Activated CD8-positive, alpha-beta T cell treated with anti-CD3 and anti-CD28 coated beads for 36 hours (primary cell): Measurements from ENCODE around the gene ADGRV1. TPM values are rescaled to one million over a fixed set of nuclear protein-coding genes. Genes with fewer than 3 reads are reported as not detected.
A peak's percentile ranks its signal among the peaks of the same experiment; 100 is the strongest.

Source experiments
- ATAC-seq: fragments of 200-7000 bp; cut with Tn5 transposase; one replicate; pipeline ENCODE4 v1.10.0; 2021; ENCODE audit warnings: mild to moderate bottlenecking, moderate library complexity
- CTCF ChIA-PET: fragments of 350-600 bp; sonication (Branson Sonifier 250); formaldehyde crosslinking; loops from one replicate; lab custom pipeline; 2021; ENCODE audit warnings: antibody characterized with exemption; lab: Charles Lee
- POLR2A ChIA-PET: fragments of 350-600 bp; sonication (Branson Sonifier 250); formaldehyde crosslinking; loops from one replicate; lab custom pipeline; 2021; ENCODE audit warnings: antibody characterized with exemption; lab: Charles Lee
- DNase-seq: peaks from one replicate; pipeline ENCODE4 v3.0.0-alpha.2; 2020
- H3K27ac Mint-ChIP-seq: one replicate; pipeline ENCODE4 v1.8.0; 2021; ENCODE audit warnings: mild to moderate bottlenecking, mixed read lengths
- H3K27me3 Mint-ChIP-seq: one replicate; pipeline ENCODE4 v1.8.0; 2021; ENCODE audit warnings: mixed read lengths
- H3K36me3 Mint-ChIP-seq: one replicate; pipeline ENCODE4 v1.8.0; 2021; ENCODE audit warnings: low read depth, mixed read lengths
- H3K4me1 Mint-ChIP-seq: one replicate; pipeline ENCODE4 v1.8.0; 2021; ENCODE audit warnings: low read depth, mixed read lengths
- H3K4me3 Mint-ChIP-seq: one replicate; pipeline ENCODE4 v1.8.0; 2021; ENCODE audit warnings: mild to moderate bottlenecking, moderate library complexity, mixed read lengths
- H3K9me3 Mint-ChIP-seq: one replicate; pipeline ENCODE4 v1.8.0; 2021; ENCODE audit warnings: mixed read lengths
- CTCF ChIP-seq: fragments of 200-600 bp; IDR thresholded peaks from one replicate; pipeline ENCODE4 v1.8.0; 2022; ENCODE audit warnings: antibody characterized with exemption, mild to moderate bottlenecking
- intact Hi-C: fragments of 100-400 bp; cut with micrococcal nuclease; formaldehyde crosslinking; loops from one replicate; pipeline ENCODE4 v1.10.0; 2022
- total RNA-seq, 2 experiments: library from RNA; stranded (reverse); gene quantifications; one replicate each; pipeline ENCODE4 v1.2.3, GENCODE V29; 2021

The ADGRV1 gene
- total RNA-seq, 2 experiments from 2014 or later: 0.18 TPM; not detected in 1

- no peak overlapping the region for H3K27ac Mint-ChIP-seq
- no peak for TF ChIP-seq CTCF
- no peaks in the 10 kb centered on the region for H3K4me1 Mint-ChIP-seq
- H3K4me3 Mint-ChIP-seq: no peak overlapping the region
- no peaks in the 10 kb centered on the region for H3K9me3 Mint-ChIP-seq
- POLR2A ChIA-PET: no interaction called here
- DNase-seq (no peak), ATAC-seq (no peak)
- CTCF ChIA-PET: no interaction called here
- intact Hi-C loops: no loop called here
- peaks cover 2% of the 10 kb centered on the region for H3K27me3 Mint-ChIP-seq
- no peaks in the 10 kb centered on the region for H3K36me3 Mint-ChIP-seq
These were observed 271.5 kb downstream of the ADGRV1 start for GRCh38 chr5:90830058-90830457.

GRCh38 chr5:90833753-90834152 is 275.2 kb downstream of the ADGRV1 start:
- intact Hi-C loops: no loop called here
- Mint-ChIP-seq H3K9me3 (no peaks in the 10 kb centered on the region), H3K27ac (no peak overlapping the region), H3K36me3 (no peaks in the 10 kb centered on the region), H3K4me1 (no peaks in the 10 kb centered on the region), H3K27me3 (peaks cover 7% of the 10 kb centered on the region), H3K4me3 (no peak overlapping the region)
- ATAC-seq (no peak), DNase-seq (no peak)
- TF ChIP-seq CTCF: no peak
- ChIA-PET CTCF (no interaction called here), POLR2A (no interaction called here)

GRCh38 chr5:90834711-90835110 is 276.1 kb downstream of the ADGRV1 start:
- intact Hi-C loops: no loop called here
- Mint-ChIP-seq H3K4me3 (no peak overlapping the region), H3K36me3 (no peaks in the 10 kb centered on the region), H3K4me1 (no peaks in the 10 kb centered on the region), H3K9me3 (no peaks in the 10 kb centered on the region), H3K27me3 (peaks cover 13% of the 10 kb centered on the region), H3K27ac (no peak overlapping the region)
- CTCF ChIA-PET: no interaction called here
- POLR2A ChIA-PET: no interaction called here
- TF ChIP-seq CTCF: peak; percentile 28
- DNase-seq: no peak
- ATAC-seq: no peak

- H3K4me1 Mint-ChIP-seq: peaks cover 7% of the 10 kb centered on the region
- H3K9me3 Mint-ChIP-seq: peaks cover 5% of the 10 kb centered on the region
- POLR2A ChIA-PET: no interaction called here
- intact Hi-C loops: no loop called here
- ATAC-seq (no peak), DNase-seq (no peak)
- no peaks in the 10 kb centered on the region for H3K36me3 Mint-ChIP-seq
- CTCF ChIA-PET: no interaction called here
- TF ChIP-seq CTCF: no peak
- H3K27ac Mint-ChIP-seq: no peak overlapping the region
- H3K4me3 Mint-ChIP-seq: no peak overlapping the region
- H3K27me3 Mint-ChIP-seq: peaks cover 28% of the 10 kb centered on the region
These were observed 284.8 kb downstream of the ADGRV1 start for GRCh38 chr5:90843443-90843842.

GRCh38 chr5:90844931-90845330 is 286.3 kb downstream of the ADGRV1 start:
- no peak for TF ChIP-seq CTCF
- Mint-ChIP-seq H3K36me3 (no peaks in the 10 kb centered on the region), H3K4me3 (no peak overlapping the region), H3K27ac (no peak overlapping the region), H3K27me3 (peaks cover 18% of the 10 kb centered on the region), H3K9me3 (peaks cover 5% of the 10 kb centered on the region), H3K4me1 (peaks cover 7% of the 10 kb centered on the region)
- DNase-seq (no peak), ATAC-seq (no peak)
- ChIA-PET CTCF (no interaction called here), POLR2A (no interaction called here)
- intact Hi-C loops: no loop called here
